ENCODE results near the gene NKTR.

DNA sequence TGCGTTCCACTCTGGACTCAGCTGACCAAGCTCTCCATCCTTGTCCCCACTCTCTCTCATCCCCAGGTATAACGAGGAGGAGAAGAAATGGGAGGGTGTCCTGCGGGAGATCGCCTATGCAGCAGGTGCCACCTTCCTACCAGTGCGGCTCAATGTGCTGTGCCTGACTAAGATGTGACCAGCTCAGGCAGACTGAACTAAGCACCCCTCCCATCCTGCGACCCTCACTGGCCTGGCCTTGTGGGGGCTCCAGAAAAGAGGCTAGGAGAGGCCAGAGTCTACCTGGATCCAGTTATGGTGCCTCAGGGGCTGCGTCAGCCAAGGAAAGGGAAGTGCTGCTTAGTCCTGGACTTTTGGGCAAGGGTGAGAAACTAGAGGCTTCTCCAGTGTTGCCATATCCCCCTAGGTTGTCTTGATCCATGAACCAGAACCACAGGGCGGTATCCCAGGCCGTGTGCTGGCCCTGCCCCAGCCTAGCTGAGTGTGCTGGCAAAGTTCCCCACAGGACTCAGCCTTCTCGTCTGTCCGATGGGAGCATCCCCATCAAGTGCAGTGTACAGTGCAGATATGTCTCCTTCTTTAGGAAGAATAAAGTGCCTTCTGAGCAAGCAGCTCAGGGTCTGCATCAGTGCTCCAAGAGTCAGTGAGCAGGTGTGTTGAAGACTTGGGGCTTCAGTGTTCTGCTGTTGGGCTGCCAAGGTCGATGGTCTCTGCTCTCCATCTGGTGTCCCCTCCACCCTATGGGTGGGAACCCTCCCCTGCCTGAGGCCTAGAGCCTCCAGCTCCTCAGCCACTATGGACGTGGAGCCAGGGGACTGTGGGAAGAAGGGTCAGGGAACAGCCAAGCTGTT, 91.6 kb downstream of the NKTR start:
- no peak for TF ChIP-seq CBFB (CRISPR knock-in tag; IDR thresholded peaks at IDR 0.05; ENCODE audit: low read depth)
- TF ChIP-seq GABPB1 (CRISPR knock-in tag; IDR thresholded peaks at IDR 0.05): no peak
- no peak for TF ChIP-seq ATF1 (CRISPR knock-in tag; IDR thresholded peaks at IDR 0.05)
- no peak for TF ChIP-seq TEAD1 (CRISPR knock-in tag; IDR thresholded peaks at IDR 0.05)
- TF ChIP-seq FOXJ3 (CRISPR knock-in tag; IDR thresholded peaks at IDR 0.05; ENCODE audit: borderline replicate concordance): no peak
- no peak for TF ChIP-seq CREB1 (CRISPR knock-in tag; IDR thresholded peaks at IDR 0.05)
- no peak for TF ChIP-seq ATF2 (CRISPR knock-in tag; IDR thresholded peaks at IDR 0.05; ENCODE audit: borderline replicate concordance, low read depth)
- TF ChIP-seq ZNF416 (CRISPR knock-in tag; IDR thresholded peaks at IDR 0.05): no peak
- no peak for TF ChIP-seq SP1 (CRISPR knock-in tag; conservative IDR thresholded peaks at IDR 0.05)
